Stimulated activated CD4-positive, alpha-beta T cell treated with anti-CD3 and anti-CD28 coated beads, Interleukin-2, amount 100 ng/mL, for 48 hours (primary cell): ENCODE measurements around the gene DACT2.
"Not testable (repeated sequence)": the region's sequence is repeated elsewhere in the genome, so short reads cannot be mapped to it uniquely, and the experiment has no call there.

Experiments used
- DNase-seq, 2 donors: peaks; one replicate each; pipeline ENCODE4 v3.0.0-alpha.2; 2020

DACT2 gene, protein sequence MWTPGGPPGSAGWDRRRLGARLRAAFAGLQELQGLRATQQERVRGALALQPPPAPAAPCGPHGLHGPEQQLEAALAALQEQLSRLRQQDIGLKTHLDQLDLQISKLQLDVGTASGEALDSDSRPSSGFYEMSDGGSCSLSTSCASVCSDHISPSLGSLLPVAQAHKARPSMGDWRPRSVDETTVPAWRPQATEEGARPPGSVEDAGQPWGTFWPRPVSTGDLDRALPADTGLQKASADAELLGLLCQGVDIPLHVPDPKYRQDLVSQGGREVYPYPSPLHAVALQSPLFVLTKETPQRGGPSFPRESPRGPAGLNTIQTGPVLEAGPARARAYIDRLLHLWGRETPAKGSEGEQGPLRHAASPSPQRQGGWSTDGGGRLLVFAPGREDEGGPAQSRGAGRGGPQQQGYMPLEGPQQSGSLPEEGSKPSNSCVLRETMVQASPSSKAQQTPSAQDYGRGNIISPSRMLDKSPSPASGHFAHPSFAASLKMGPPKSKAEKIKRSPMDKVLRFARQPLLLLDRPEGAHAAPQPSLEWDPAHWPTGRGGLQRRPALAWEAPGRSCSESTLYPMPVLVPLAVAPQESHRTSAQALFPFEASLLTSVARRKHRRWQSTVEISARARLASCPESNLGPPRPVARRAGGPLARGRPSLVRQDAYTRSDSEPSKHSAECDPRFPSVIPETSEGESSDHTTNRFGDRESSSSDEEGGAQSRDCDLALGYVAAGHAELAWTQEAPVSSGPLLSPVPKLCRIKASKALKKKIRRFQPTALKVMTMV

DNA sequence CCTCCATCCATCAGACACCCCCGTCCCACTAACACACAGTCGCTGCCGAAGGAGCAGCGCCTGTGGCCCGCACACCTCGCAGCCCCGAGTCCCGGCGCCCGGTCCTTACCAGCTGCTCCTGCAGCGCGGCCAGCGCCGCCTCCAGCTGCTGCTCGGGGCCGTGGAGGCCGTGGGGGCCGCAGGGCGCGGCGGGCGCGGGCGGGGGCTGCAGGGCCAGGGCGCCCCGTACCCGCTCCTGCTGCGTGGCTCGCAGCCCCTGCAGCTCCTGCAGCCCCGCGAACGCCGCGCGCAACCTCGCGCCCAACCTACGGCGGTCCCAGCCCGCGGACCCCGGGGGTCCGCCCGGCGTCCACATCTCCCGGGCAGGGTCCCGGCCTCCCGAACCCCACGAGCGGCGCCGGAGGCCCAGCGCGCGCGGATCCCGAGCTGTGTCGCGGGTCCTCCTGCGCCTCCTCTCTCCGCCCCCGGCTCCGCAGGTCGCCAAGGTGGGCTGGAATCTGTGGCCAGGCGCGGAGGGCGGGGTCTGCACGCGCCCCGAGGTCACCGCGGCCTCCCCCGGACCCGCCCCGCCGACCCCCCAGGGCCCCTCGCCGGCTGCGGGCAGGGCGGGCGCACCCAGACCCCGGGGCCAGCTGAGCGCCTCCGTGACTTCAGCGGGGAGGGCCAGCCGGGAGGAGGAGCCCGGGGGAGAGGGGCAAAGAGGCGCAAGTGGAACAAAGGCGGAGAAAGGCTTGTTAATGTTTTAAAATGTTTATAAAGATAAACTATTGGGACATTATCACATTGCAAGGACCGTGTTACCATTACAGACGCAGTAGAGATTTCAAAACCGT is at the start of gene DACT2:
TSS of gene DACT2 (minus strand) at position 499 of the 833 bp plus-strand sequence. CDS start at position 355, 144 bp downstream.
- no peak for DNase-seq

DNA sequence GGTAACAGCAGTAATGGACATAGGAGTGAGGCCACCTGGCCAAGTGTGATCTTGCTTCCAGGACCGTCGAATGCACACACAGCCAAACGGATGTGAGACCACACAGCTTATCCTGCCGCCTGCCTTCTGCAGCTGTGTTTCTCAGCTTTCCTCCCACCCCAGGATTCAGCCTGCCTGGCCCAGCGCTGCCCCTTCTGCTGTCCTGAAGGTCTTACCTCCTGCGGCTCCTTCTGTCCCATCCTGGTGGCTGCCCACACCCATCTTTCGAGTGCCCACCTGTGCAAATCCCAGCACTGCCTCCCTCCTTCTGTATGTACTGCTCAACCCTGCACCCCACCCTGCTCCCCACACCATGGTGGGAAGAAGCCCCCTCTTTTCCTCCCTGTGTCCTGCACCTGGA is 49.4 kb upstream of the DACT2 start:
- DNase-seq: no peak

DNA sequence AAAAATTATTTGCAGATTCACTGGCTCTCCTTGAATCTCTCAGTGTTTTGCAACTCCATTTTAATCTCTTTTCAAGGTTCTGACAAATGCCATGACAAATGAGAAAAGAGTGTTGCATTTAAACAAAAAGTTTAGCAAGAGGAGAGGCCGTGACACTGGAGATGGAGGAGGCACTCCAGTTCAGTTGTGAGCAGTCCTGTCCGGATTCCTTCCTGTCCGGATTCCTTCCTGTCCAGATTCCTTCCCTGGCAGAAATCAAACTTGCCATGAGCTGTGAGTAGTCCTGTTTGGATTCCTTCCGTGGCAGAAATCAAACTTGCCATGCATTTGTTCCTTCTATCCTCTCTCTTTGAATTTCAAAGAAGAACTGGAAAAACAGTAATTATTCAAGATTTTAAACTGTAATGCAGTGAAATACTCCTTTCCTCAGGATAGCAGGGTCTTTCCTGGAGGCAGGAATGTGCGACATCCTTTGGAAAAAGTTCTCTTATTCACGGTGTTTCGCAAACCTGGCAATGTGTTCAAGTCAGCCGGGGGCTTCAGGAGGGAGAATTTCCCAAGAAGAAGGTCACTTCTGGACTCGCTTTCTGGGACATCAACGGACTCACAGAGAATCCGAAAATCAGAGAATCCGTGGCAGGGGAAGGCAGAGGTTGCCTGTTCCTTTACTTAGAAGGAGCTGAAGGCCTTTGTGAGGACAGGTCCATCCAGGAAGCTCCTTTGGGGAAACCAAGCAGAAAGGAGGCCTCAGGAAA is 48.7 kb upstream of the DACT2 start:
- no peak for DNase-seq

DNA sequence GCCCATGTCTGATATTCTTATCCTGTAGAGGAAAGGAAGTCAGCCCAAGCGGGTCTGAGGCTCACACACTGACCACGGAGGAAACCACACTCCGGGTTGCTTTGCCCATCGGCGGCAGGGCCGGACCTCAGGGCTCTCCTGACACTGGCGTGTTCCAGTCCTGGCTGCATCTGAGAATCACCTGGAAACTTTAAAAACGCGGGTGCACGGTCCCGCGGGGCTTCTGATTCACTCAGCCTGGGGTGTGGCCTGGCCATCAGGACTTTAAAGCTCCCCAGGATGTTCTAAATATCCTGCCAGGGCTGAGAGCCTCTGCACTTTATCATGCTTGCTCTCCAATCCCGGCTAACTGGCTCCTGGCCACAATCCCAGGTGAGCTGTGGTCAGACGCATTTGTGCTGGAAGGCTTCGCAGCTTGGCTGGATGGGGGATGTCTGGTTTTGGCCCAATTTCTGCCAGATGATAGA is 47.7 kb upstream of the DACT2 start:
- DNase-seq: no peak

DNA sequence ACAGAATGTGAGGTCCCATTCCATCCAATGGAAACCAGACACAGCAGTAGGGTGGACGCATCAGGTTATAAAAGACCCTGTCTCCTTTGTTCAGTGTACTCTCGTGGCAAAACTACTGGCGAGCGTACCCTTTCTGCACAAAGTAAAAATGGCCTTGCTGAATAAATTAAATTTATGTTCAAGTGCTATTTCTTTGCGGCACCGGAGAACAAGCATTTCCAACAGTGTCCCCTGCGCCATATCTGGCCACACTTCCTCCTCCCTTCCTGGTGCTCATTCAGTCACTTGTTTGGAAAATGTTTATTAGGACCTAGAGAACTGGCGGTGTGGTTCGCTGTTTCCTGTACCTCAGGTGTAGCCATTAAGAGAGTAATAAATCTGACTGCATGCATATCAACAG is 46.9 kb upstream of the DACT2 start:
- no peak for DNase-seq

DNA sequence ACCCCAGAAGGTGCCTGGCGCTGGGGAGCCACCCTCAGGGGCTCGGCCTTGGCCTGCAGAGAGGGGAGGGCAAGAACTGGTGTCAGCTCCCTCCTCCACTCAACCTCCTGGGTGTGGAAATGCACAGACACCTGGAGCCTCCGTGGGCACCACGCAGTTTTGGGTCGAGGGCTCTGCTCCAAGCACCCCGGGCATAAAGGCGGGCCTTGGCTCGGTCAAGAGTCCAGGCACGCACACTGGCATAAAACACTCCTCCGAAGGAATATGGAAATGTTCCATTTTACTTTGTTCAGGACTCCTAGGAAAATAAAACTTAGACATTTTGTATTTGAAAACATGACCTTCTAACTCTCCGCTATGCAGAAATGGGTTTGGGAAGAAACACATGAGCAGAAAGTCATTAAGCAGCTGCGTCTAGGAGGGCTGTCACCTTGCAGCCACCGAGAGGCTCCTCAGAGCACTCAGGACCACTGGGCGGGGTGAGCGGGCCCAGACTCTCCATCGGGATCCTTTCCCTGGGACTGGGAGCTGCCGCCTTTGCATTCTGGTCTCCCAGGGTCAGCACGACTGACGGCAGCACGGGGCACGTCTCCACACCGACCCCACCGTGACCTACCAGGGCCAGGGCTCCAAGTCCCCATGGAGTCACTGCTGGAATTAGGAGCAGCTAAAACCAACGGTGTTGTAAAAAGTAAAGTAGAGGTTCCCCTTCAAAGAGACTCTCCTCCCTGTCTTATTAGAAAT is 46.0 kb upstream of the DACT2 start:
- DNase-seq: no peak

DNA sequence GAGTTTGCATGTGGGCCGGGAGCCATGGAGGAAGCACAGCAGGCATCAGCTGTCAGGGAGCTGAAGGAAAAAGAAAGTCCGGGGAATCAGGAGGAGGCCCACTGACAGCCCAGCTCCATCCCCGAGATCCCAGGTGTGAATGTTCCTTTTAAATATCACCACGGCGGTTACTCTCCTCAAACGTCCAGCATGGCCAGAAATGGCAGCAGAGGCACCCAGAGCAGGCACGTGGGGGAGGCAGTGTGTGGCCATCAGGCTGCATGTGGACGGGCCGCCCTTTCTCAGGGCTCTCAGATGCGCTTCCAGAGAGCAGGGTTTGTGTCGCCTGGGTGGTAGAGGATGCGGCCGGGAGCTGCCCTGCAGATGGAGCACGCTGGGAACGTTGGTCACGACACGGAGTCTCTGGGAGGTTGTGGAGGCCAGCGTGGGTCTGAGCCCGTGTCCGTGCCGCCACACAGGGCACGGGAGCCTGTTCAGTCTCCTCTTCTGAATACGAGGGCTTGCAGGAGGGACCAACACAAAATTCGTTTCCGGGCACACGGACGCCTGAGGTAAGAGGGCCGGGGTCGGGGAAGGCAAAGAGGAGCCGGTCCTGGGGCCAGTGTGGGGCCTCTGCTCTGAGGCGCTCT is 45.3 kb upstream of the DACT2 start:
- no peak for DNase-seq

DNA sequence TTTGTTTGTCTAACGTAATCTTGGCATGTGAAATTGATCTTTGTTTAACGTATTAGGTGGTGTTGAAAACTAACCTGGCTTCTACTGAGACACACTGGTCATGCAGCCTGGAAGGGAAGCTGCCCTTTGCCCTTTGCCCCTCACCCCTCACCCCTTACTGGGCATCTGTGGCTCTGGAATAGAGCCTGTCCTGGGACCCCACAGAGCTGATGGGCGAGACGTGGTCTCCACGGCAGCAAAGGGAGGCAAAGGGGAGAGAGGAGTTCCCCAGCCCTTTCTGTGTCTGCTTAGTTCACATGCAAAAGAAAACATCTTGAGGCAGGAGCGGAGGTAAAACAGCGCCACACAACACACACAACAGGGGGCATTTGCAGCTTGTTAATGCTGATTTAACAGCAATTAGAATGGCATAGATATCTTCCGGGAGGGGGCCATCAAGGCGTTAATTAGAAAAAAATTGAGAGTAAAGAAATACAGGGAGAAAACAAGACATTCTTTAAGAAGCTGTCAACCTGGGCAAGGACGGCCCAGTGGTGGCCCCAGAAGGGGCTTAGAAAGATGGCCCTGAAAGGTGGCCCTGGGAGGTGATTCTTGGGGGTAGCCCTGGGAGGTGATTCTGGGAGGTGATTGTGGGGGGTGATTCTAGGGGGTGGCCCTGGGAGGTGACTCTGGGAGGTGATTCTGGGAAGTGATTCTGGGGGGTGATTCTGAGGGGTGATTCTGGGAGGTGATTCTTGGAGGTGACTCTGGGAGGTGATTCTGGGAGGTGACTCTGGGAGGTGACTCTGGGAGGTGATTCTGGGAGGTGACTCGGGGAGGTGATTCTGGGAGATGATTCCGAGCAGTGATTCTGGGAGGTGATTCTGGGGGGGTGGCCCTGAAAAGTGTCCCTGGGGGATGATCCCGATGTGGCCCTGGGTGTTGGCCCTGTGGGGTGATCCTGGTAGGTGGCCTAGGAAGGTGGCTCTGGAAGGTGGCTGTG is 44.5 kb upstream of the DACT2 start:
- DNase-seq: no peak

DNA sequence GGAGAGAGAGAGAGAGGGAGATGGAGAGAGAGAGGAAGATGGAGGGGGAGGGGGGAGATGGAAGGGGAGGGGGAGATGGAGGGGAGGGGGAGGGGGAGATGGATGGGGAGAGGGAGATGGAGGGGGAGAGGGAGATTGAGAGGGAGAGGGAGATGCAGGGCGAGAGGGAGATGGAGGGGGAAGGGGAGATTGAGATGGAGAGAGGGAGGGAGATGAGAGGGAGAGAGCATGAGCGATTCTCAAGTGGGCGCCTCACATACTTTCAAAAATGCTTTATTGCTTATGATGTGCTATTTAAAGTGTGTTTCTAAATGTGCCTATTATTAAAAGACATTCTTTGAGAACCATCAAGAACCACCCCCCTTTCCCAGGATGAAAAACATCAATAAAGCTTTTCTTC is 43.7 kb upstream of the DACT2 start:
- no peak for DNase-seq

DNA sequence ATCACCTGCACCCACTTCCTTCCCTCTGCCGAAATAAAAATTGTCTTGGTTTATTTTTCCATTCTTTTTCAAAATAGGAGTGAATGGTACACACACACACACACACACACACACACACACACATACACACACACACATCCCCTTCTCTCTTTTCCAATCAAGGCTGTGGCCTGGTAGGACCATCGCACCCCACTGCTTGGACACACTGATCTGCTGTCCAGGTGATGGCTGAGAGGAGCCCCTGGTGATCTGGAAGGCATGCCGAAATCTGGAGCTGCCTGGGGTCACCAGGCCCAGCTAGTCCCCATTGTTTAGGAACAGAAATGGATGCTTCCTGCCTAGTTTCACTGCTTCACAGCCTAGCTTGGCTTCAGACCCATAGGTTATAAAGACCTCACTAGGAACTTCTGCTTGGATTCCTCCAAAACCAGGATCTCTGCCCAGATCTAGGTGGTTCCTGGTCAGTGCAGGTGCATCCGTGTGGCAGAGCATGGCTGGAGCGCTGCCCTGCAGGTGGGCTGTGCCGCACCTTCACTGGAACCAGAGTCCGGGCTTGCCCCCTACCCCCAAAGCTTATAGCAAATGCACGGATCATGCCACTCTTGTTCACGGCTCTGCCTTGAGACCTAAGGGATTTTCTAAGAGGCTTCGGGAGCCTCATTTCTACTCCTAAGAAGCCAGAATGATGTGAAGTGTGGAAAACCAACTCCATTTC is 42.9 kb upstream of the DACT2 start:
- DNase-seq: no peak

DNA sequence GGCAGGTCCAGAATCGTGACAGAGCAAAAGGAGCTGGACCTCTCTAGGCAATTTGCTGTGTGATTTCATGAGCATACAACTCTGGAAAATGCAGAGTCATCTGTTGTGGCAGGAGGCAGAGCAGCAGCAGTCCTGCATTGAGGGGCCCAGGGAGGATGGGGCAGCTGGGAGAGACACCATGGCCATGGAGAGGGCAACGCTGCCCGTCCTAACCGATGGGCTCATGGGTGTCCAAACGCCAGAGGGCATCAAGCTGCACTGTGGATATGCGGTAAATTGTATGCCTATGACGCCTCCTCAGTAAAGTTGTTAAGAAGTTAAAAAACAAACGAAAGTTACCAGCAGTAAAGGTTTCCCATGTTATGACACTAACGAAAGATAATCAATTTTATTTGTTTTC is 42.2 kb upstream of the DACT2 start:
- no peak for DNase-seq

DNA sequence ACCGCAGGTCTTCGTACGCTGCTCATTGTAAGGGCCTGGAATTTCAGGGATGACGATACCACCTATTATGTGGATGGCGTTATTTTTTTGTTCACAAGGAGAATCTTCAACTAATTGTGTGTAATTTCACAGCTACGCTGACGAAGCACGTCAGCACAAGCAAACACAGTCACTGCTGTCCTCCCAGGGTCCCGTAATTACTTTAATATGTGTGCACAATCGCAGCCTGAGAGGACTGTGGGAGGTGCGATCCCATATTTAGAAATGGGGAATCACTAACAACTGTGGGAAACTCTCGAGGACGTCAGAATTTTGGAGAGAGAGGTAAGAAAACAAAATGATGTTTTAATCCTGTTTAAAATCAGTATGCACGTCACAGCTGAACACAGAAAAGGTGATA is 40.2 kb upstream of the DACT2 start:
- no peak for DNase-seq

DNA sequence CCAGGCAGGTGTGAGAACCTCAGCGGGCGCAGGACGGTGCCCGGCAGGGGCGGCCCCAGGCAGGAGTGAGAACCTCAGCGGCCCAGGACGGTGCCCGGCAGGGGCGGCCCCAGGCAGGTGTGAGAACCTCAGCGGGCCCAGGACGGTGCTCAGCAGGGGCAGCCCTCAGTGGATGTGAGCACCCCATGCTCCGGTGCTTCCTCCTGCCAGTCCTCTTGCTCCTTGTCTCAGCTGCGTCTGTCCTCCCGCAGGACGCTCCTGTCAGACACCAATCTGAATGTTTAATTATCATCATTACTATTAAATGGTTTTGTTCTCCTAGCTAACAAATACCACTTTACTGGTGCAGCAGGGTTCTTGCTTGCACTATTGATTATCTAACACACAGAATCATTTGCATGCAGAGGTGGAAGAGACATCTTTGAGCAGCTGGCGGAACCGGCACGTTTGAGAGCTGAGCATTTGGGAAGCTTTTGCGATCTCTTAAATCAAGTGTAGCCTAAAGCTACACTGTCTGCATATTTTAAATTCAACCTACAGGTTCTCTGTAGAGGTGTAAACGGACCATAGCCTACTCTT is 39.4 kb upstream of the DACT2 start:
- DNase-seq: no peak

DNA sequence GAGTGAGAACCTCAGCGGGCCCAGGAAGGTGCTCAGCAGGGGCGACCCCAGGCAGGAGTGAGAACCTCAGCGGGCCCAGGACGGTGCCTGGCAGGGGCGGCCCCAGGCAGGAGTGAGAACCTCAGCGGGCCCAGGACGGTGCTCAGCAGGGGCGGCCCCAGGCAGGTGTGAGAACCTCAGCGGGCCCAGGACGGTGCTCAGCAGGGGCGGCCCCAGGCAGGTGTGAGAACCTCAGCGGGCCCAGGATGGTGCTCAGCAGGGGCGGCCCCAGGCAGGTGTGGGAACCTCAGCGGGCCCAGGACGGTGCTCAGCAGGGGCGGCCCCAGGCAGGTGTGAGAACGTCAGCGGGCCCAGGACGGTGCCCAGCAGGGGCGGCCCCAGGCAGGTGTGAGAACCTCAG is 37.3 kb upstream of the DACT2 start:
- DNase-seq: not testable (repeated sequence)

DNA sequence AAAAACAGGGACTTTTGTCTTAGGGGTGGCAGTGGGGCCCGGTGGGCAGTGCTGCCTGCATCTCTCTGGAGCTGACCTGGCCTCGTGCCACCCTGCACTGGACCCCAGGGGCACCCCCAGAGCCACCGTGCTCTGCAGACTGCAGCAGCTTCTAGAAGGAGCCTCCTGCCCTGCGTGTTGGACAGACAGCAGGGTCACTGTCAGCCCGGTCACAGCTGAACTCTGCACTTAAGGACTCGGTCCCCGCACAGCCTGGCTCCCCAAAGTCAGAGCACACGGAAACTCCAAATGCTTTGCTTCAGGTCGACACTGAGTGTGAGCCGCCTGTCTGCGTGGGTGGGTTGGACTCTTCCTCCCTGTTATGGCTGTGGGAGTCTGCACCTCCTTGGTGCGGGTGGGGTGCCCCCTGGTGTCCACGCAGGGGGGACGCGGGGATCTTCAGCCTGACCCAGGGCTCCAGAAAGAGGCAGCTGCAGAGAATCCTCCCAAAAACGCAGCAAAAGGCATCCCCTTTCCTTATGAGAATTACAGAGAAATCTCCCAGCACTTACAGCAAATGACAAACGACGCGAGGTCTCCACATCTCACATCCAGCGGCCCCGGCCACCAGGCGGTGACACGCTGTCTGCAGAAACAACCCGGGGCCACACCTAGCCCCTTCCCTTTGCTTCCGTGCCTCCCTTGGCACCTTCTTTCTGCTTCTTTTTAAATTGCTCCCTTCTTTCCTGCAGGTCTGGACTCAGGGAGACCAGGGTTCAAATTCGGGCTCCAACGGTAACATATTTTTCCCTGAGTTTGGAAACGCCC is 36.3 kb upstream of the DACT2 start:
- DNase-seq: peak; percentile 23 to 35

DNA sequence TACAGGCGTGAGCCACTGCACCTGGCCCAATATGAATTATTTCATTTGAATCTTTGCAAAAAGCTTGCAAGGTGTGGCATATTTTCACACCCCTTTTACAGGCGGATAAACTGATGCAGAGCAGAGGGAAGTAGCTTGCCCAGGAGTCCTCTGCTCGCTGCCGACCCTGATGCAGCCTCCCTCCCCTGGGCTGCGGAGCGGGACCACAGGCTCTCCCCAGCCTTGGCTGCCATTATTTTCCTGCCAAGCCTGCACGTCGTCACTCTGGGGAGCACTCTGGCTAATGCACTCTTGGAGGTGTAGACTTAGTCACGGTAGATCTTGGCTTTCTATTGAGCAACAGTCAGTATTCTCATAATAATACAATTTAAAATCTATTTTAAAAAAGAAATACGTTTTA is 34.8 kb upstream of the DACT2 start:
- DNase-seq: no peak

DNA sequence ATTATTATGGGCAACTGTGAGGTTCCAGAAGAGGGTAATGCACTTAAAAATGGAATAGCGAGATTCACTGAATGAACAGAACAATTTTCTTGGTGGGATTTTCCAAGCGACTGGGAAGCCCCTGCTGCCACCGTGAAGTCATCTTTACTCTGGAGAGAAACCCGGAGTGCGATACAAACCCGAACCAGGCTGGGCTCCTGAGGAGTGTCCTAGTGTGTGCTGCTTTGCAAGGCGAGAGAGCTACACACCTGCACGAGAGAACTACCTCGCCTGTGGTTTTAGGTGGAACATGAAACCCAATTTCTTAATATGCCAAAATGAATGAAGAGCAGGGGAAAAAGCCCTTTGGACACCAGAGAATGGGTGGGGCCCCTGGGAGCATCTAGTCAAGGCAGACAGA is 33.5 kb upstream of the DACT2 start:
- DNase-seq: no peak

DNA sequence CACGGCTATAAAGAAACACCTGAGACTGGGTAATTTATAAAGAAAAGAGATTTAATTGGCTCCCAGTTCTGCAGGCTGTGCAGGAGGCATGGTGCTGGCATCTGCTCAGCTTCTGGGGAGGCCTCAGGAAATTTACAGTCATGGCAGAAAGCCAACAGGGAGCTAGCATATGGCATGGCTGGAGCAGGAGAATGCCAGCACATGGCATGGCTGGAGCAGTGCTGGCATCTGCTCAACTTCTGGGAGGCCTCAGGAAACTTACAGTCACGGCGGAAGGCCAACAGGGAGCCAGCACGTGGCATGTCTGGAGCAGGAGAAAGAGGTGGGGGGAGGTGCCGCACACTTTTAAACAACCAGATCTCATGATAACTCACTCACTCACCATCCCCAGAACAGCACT is 32.5 kb upstream of the DACT2 start:
- DNase-seq: no peak
